ENCODE results near the gene GPR137B.

DNA sequence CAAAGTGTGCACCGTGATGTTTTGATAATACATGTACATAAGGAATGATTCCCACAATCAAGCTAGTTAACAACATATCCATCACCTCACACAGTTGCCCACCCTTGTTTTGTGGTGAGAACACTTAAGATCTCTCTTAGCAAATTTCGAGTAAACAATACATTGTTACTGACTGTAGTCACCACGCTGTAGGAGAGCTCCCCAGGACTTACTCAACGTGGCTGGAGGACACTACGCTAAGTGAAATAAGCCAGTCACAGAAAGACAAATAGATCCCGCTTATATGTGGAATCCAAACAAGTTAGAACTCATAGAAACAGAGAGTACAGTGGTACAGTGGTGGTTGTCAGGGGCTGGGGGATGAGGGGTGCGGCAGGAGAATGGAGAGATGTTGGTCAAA, 24.8 kb downstream of the GPR137B start:
- no peak for TF ChIP-seq EZH2 (IDR thresholded peaks at IDR 0.05; ENCODE audit: low read length, missing control alignments)
- TF ChIP-seq, protein P1, sequence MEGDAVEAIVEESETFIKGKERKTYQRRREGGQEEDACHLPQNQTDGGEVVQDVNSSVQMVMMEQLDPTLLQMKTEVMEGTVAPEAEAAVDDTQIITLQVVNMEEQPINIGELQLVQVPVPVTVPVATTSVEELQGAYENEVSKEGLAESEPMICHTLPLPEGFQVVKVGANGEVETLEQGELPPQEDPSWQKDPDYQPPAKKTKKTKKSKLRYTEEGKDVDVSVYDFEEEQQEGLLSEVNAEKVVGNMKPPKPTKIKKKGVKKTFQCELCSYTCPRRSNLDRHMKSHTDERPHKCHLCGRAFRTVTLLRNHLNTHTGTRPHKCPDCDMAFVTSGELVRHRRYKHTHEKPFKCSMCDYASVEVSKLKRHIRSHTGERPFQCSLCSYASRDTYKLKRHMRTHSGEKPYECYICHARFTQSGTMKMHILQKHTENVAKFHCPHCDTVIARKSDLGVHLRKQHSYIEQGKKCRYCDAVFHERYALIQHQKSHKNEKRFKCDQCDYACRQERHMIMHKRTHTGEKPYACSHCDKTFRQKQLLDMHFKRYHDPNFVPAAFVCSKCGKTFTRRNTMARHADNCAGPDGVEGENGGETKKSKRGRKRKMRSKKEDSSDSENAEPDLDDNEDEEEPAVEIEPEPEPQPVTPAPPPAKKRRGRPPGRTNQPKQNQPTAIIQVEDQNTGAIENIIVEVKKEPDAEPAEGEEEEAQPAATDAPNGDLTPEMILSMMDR (conservative IDR thresholded peaks at IDR 0.05 in 1 of 2, IDR thresholded peaks at IDR 0.05 in 1 of 2; ENCODE audit: low read depth in 1 of 2, low read length in 2 of 2), result no peak

All from fibroblast of lung (primary cell).